ENCODE measurements around the gene CD83.

Gene CD83

DNA sequence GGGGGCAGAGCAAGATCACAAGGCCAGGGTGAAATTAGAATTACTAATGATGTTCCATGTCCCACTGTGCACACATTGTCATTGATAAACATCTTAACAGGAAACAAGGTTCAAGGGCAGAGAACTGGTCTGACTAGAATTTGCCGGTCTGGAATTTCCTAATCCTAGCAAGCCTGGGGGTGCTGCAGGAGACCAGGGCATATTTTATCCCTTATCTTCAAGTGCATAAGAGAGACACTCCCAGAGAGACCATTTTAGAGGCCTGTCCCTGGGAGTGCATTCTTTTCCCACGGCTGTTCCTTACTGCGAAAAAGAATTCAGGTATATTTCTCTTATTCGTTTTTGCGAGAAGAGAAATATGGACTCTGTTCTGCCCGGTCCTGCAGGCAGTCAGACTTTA, 41.5 kb downstream of the CD83 start:
- TF ChIP-seq, protein P1, sequence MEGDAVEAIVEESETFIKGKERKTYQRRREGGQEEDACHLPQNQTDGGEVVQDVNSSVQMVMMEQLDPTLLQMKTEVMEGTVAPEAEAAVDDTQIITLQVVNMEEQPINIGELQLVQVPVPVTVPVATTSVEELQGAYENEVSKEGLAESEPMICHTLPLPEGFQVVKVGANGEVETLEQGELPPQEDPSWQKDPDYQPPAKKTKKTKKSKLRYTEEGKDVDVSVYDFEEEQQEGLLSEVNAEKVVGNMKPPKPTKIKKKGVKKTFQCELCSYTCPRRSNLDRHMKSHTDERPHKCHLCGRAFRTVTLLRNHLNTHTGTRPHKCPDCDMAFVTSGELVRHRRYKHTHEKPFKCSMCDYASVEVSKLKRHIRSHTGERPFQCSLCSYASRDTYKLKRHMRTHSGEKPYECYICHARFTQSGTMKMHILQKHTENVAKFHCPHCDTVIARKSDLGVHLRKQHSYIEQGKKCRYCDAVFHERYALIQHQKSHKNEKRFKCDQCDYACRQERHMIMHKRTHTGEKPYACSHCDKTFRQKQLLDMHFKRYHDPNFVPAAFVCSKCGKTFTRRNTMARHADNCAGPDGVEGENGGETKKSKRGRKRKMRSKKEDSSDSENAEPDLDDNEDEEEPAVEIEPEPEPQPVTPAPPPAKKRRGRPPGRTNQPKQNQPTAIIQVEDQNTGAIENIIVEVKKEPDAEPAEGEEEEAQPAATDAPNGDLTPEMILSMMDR (IDR thresholded peaks at IDR 0.05; ENCODE audit: control insufficient read depth, insufficient read depth, low read depth, low read length, missing control alignments), result no peak
- H3K4me3 ChIP-seq (ENCODE audit: control insufficient read depth, low read depth, low read length), result no peak overlapping the region
- DNase-seq (ENCODE audit: low read depth), result no peak

DNA sequence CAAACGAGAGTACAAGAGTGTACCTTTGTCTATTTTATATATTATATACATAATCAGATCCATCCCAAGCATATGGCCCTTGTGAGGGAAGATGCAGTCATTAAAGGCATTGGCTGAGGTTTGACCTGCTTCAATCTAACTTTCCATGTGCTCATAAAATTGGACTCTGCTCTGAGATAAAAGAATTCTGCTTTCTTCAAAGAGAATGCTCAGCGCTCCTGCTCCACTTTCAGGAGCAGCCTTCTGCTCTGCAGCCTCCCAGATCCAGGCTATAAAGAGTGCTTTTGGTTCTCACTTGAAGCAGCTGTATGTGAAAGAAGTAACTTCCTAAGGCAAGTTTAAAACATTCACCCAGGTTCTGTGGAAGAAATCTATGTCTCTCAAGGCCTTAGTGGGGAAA, 45.3 kb downstream of the CD83 start:
- no peak for DNase-seq (ENCODE audit: low read depth)
- TF ChIP-seq, protein P1 (IDR thresholded peaks at IDR 0.05; ENCODE audit: control insufficient read depth, insufficient read depth, low read depth, low read length, missing control alignments), result no peak
- H3K4me3 ChIP-seq (ENCODE audit: control insufficient read depth, low read depth, low read length), result no peak overlapping the region

DNA sequence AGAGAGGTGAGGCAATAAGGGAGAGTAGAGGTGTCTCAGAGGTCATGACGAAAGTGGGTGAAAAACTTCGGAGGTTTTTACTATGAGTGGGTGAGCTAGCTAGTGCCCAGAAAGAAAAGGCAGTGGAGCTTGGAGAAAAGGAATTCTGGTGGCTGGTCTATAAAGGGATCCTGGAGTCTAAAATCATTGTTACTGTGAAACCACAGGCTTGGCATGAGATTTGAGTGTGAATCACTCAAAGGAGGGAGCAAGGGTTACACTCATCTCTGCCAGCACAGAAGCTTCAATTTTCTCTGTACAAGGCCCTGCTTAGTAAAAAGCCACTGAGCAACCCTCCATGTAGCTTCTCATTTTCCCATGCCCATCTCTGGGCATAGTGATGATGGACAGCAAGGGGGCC, 47.5 kb downstream of the CD83 start:
- peak; percentile 56 for DNase-seq (ENCODE audit: low read depth)

DNA sequence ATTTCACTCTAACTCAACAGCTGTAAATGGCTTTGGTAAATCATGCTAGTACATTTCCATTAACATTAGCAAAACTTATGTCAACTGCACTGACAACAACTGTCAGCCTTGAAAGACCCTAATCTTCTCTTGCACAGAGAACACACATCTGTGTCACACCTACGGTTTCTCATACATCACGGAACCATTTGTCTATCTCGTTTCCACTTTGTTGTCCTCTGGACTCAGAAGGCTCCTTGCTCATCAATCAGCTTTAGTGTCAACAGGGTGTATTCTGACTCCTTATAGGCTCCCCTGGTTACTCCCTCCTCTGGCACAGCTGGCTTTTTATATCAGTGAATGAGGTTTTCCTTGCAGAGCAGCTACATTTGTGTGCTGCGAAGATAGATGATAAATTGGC, 49.3 kb downstream of the CD83 start:
- no peak overlapping the region for H3K4me3 ChIP-seq (ENCODE audit: control insufficient read depth, low read depth, low read length)
- TF ChIP-seq, protein P1 (IDR thresholded peaks at IDR 0.05; ENCODE audit: control insufficient read depth, insufficient read depth, low read depth, low read length, missing control alignments), result no peak
- DNase-seq (ENCODE audit: low read depth), result no peak

More for the DNA sequence above, 47.5 kb downstream of the CD83 start:
- H3K4me3 ChIP-seq (ENCODE audit: control insufficient read depth, low read depth, low read length), result no peak overlapping the region
- TF ChIP-seq, protein P1 (IDR thresholded peaks at IDR 0.05; ENCODE audit: control insufficient read depth, insufficient read depth, low read depth, low read length, missing control alignments), result no peak

DNA sequence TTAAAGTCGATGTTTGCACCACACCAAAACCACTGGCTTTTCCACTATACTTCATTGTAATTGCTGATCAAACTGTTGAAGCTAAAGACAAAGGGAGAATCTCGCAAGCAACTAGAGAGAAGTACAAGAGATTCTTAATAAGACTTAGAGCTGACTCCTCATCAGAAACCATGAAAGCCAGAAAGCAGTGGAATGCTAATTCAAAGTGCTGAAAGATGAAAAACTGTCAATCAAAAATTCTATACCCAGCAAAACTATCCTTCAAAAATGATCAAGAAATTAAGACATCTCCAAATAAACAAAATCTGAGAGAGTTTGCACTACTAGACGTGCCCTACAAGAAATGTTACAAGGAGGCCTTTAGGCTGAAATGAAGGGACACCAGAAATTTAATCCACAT, 52.6 kb downstream of the CD83 start:
- H3K4me3 ChIP-seq (ENCODE audit: control insufficient read depth, low read depth, low read length), result no peak overlapping the region
- no peak for DNase-seq (ENCODE audit: low read depth)
- TF ChIP-seq, protein P1 (IDR thresholded peaks at IDR 0.05; ENCODE audit: control insufficient read depth, insufficient read depth, low read depth, low read length, missing control alignments), result no peak

DNA sequence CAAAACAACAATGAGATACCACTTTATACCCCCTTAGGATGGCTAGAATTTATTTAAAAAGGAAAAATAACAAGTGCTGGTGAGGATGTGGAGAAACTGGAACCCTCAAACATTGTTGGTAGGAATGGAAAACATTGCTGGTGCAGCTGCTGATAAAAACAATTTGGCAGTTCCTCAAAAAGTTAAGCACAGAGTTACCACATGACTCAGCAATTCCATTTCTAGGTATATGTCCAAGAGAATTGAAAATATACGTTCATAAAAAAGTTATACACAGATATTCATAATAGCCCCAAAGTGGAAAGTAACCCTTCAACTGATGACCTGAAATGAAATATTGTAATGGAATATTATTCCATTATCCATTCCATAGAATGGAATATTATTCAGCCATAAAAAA, 55.0 kb downstream of the CD83 start:
- DNase-seq (ENCODE audit: low read depth), result no peak
- no peak overlapping the region for H3K4me3 ChIP-seq (ENCODE audit: control insufficient read depth, low read depth, low read length)
- TF ChIP-seq, protein P1 (IDR thresholded peaks at IDR 0.05; ENCODE audit: control insufficient read depth, insufficient read depth, low read depth, low read length, missing control alignments), result no peak

DNA sequence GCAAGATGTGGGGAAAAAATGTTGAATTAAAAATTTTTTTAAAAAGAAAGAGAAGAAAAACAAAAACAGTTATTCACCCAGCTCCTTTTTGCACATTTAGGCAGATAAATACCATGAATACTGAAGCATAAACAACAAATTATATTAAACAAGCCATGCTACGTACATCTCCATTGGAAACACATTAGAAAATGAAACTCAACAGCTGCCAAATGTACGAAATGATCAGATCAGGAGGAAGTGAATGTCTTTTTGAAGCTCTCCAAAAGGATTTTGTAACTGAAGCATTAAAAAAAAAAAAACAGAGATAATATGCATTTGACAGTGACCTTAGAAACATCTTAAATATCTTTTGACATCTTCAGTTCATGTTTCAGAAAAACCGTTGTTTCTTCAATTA, 56.7 kb downstream of the CD83 start:
- no peak overlapping the region for H3K4me3 ChIP-seq (ENCODE audit: control insufficient read depth, low read depth, low read length)
- DNase-seq (ENCODE audit: low read depth), result no peak
- TF ChIP-seq, protein P1 (IDR thresholded peaks at IDR 0.05; ENCODE audit: control insufficient read depth, insufficient read depth, low read depth, low read length, missing control alignments), result no peak

Data from AG09309 (cell line).